MM.1S (cell line): ENCODE data around the gene VPS33B.
A peak's percentile ranks its signal among the peaks of the same experiment; 100 is the strongest.

Experiments used
- DNase-seq: peaks from one replicate; pipeline ENCODE4 v3.0.0-alpha.2; 2015
- H2AFZ ChIP-seq: fragments of 300-600 bp; sonication (generic); 2 replicates; pipeline ENCODE4 v1.6.0; 2016; ENCODE audit warnings: antibody characterized with exemption, low read length
- H3F3A ChIP-seq: fragments of 300-600 bp; sonication (generic); 2 replicates; pipeline ENCODE4 v1.6.1; 2016; ENCODE audit warnings: mild to moderate bottlenecking, antibody characterized with exemption, low read length, moderate library complexity, mixed read lengths; ENCODE audit not compliant: insufficient read depth
- H3K27ac ChIP-seq: fragments of 300-600 bp; sonication (generic); 2 replicates; pipeline ENCODE4 v1.5.1; 2016; ENCODE audit warnings: mild to moderate bottlenecking, low read length
- H3K27me3 ChIP-seq: fragments of 300-600 bp; sonication (generic); replicated peaks from 2 replicates; pipeline ENCODE4 v1.6.0; 2016; ENCODE audit warnings: low read length; ENCODE audit not compliant: insufficient read depth
- H3K36me3 ChIP-seq: fragments of 300-600 bp; sonication (generic); replicated peaks from 2 replicates; pipeline ENCODE4 v1.6.1; 2016; ENCODE audit warnings: mild to moderate bottlenecking, low read length, mixed read lengths; ENCODE audit not compliant: insufficient read depth
- H3K4me1 ChIP-seq: fragments of 300-600 bp; sonication (generic); 2 replicates; pipeline ENCODE4 v1.6.1; 2016; ENCODE audit warnings: low read length, mixed read lengths
- H3K4me2 ChIP-seq: fragments of 300-600 bp; sonication (generic); 2 replicates; pipeline ENCODE4 v1.6.0; 2016; ENCODE audit warnings: low read depth, low read length
- H3K4me3 ChIP-seq: fragments of 300-600 bp; sonication (generic); 2 replicates; pipeline ENCODE4 v1.5.1; 2016; ENCODE audit warnings: low read length, mixed read lengths
- H3K79me2 ChIP-seq: fragments of 300-600 bp; sonication (generic); 2 replicates; pipeline ENCODE4 v1.6.1; 2016; ENCODE audit warnings: mixed run types, low read length, mixed read lengths
- H3K9ac ChIP-seq: fragments of 300-600 bp; sonication (generic); 2 replicates; pipeline ENCODE4 v1.6.1; 2016; ENCODE audit warnings: low read length, mixed read lengths
- H3K9me2 ChIP-seq: fragments of 300-600 bp; sonication (generic); replicated peaks from 2 replicates; pipeline ENCODE4 v1.6.1; 2016; ENCODE audit warnings: mild to moderate bottlenecking, low read length, mixed read lengths; ENCODE audit not compliant: insufficient read depth
- H3K9me3 ChIP-seq: fragments of 300-600 bp; sonication (generic); replicated peaks from 2 replicates; pipeline ENCODE4 v1.6.1; 2016; ENCODE audit warnings: mild to moderate bottlenecking, low read length, mixed read lengths; ENCODE audit not compliant: insufficient read depth
- H4K20me1 ChIP-seq: fragments of 300-600 bp; sonication (generic); 2 replicates; pipeline ENCODE4 v1.6.1; 2016; ENCODE audit warnings: mild to moderate bottlenecking, low read length, moderate library complexity, mixed read lengths; ENCODE audit not compliant: insufficient read depth
- EZH2 ChIP-seq: fragments of 300-600 bp; sonication (generic); optimal IDR thresholded peaks from 2 replicates; pipeline ENCODE3; 2017; ENCODE audit warnings: low read depth, mild to moderate bottlenecking, antibody characterized with exemption, low read length, mixed read lengths
- EZH2phosphoT487 ChIP-seq: fragments of 300-600 bp; sonication (generic); IDR thresholded peaks from 2 replicates; pipeline ENCODE4 v1.6.1; 2018; ENCODE audit warnings: antibody characterized with exemption, low read length
- TF ChIP-seq, protein P1 (sequence below): fragments of 300-600 bp; sonication (generic); IDR thresholded peaks from 2 replicates; pipeline ENCODE4 v1.5.1; 2016; ENCODE audit warnings: antibody characterized with exemption, low read length, mixed read lengths

The VPS33B gene

DNA sequence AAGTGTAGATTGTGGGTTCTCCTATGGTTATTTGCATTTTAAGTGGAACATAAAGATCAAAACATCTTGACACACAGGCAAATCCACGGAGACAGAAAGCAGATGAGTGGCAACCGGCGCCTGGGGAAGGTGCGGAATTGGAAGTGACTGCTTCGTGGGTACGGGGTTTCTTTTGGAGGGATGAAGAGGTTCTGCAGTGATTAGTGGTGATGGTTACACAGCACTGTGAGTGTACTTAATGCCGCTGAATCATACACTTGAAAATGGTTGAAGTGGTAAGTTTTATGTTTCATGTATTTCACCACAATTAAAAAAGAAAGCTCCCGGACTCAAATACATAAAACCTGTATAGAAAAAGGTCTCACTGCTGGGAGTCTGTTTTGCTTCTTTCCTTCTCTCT is 18.5 kb upstream of the VPS33B start:
- Histone ChIP-seq H2AFZ (peak overlapping the region; percentile 23; the same call in 1 of the 2 replicates), H3K9me2 (no peaks in the 10 kb centered on the region), H3K4me3 (no peak overlapping the region), H3K27ac (no peak overlapping the region), H3K4me2 (no peak overlapping the region), H3K9me3 (no peaks in the 10 kb centered on the region), H3K36me3 (no peaks in the 10 kb centered on the region), H3K79me2 (no peaks in the 10 kb centered on the region), H3K9ac (no peak overlapping the region), H3F3A (no peaks in the 10 kb centered on the region), H3K4me1 (peaks cover 6% of the 10 kb centered on the region; the same call in 1 of the 2 replicates), H4K20me1 (no peaks in the 10 kb centered on the region), H3K27me3 (no peaks in the 10 kb centered on the region)
- TF ChIP-seq EZH2phosphoT487: no peak
- TF ChIP-seq, protein P1, sequence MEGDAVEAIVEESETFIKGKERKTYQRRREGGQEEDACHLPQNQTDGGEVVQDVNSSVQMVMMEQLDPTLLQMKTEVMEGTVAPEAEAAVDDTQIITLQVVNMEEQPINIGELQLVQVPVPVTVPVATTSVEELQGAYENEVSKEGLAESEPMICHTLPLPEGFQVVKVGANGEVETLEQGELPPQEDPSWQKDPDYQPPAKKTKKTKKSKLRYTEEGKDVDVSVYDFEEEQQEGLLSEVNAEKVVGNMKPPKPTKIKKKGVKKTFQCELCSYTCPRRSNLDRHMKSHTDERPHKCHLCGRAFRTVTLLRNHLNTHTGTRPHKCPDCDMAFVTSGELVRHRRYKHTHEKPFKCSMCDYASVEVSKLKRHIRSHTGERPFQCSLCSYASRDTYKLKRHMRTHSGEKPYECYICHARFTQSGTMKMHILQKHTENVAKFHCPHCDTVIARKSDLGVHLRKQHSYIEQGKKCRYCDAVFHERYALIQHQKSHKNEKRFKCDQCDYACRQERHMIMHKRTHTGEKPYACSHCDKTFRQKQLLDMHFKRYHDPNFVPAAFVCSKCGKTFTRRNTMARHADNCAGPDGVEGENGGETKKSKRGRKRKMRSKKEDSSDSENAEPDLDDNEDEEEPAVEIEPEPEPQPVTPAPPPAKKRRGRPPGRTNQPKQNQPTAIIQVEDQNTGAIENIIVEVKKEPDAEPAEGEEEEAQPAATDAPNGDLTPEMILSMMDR: no peak
- no peak for TF ChIP-seq EZH2
- no peak for DNase-seq

DNA sequence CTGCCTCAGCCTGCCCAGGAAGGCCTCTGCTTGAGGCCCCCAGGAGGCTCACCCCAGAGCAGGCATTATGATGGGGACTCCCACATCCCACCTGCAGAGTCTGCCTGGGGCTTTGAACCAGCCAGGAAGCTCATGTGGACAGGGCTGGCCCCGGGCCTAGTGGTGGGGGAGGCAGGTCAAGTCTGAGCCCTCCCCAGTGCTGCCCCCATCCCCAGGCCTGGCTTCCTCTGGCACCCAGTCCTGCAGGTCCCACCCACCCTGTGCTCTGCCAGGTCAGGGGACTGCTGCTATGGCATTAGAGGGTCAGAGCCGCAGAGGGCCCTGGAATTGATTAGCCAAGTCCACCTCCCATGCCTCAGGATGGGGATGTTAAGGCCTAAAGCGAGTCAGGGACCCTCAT is 17.6 kb upstream of the VPS33B start:
- H3K9me3 ChIP-seq: no peaks in the 10 kb centered on the region
- H3F3A ChIP-seq: no peaks in the 10 kb centered on the region
- H3K27ac ChIP-seq: no peak overlapping the region
- H3K9me2 ChIP-seq: no peaks in the 10 kb centered on the region
- H3K4me1 ChIP-seq: 0 out of 2 replicates have a peak, but pooled peaks cover under 1% of the 10 kb centered on the region
- no peak overlapping the region for H2AFZ ChIP-seq
- H4K20me1 ChIP-seq: no peaks in the 10 kb centered on the region
- no peak for TF ChIP-seq EZH2phosphoT487
- TF ChIP-seq, protein P1: no peak
- no peak for TF ChIP-seq EZH2
- no peaks in the 10 kb centered on the region for H3K27me3 ChIP-seq
- no peak overlapping the region for H3K9ac ChIP-seq
- H3K4me2 ChIP-seq: no peak overlapping the region
- DNase-seq: no peak
- H3K4me3 ChIP-seq: no peak overlapping the region
- H3K36me3 ChIP-seq: no peaks in the 10 kb centered on the region
- no peaks in the 10 kb centered on the region for H3K79me2 ChIP-seq

DNA sequence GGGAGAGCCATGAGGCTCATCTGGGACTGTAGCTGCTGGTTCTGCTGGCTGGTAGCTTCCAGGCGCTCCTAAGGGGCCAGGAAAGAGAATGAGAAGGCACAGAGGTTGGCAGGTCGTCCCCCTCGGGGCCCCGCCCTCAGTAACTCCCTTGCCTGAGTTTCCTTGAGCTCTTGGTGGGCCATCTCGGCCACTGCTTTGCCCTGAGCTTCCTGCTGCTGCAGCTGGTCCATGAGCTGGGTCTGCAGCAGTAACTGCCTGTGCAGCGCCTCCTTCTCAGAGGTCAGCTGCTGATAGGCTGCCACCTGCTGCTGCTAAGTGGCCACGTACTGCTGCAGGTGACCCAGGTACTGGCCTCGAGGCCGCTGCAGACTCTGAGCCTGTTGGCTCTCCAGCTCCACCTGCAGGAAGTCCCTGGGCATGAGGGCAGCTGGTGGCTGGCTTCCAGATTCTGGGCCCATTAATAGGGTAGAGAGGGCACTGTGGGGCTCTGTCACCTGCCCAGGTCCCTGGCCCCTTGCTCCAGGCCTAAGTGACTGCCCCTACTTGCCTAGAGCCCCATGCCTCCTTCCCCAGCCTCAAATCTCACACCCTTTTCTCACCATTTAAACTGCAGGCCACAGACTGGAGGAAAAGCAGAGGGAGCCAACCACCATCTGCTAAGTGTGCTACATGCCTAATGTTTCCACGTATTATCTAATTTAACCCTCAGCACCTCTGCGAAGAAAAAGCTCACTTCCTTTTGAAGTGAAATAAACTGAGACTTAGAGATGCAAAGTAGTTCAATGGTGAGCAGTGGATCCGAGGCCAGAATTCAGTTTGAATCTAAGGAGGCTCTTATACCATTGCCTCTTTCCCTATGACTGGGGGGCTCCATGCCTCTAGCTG is 10.8 kb upstream of the VPS33B start:
- no peaks in the 10 kb centered on the region for H3K9me3 ChIP-seq
- DNase-seq: peak; percentile 76

More for the DNA sequence above, 10.8 kb upstream of the VPS33B start:
- H3F3A ChIP-seq: no peaks in the 10 kb centered on the region
- H4K20me1 ChIP-seq: no peaks in the 10 kb centered on the region
- H3K4me2 ChIP-seq: peak overlapping the region; percentile 52; the same call in 1 of the 2 replicates
- no peaks in the 10 kb centered on the region for H3K4me1 ChIP-seq
- TF ChIP-seq EZH2phosphoT487: no peak
- no peak for TF ChIP-seq EZH2
- TF ChIP-seq, protein P1: peak; percentile 79
- no peak overlapping the region for H3K4me3 ChIP-seq
- no peaks in the 10 kb centered on the region for H3K79me2 ChIP-seq
- peak overlapping the region; percentile 91 for H2AFZ ChIP-seq
- no peaks in the 10 kb centered on the region for H3K27me3 ChIP-seq
- no peaks in the 10 kb centered on the region for H3K36me3 ChIP-seq
- no peak overlapping the region for H3K9ac ChIP-seq
- H3K27ac ChIP-seq: no peak overlapping the region
- no peaks in the 10 kb centered on the region for H3K9me2 ChIP-seq
